AG10803 (cell line): Measurements from ENCODE around the gene NEFH.

Experiments used
- DNase-seq: peaks from one replicate; pipeline ENCODE4 v3.0.0; 2010; ENCODE audit warnings: low read depth
- H3K4me3 ChIP-seq: 2 replicates; pipeline ENCODE4 v1.5.1; 2011; ENCODE audit warnings: mild to moderate bottlenecking, low read length, control low read depth
- TF ChIP-seq, protein P1 (sequence below): conservative IDR thresholded peaks from 2 replicates; pipeline ENCODE4 v1.5.1; 2011; ENCODE audit warnings: mild to moderate bottlenecking, low read length, control low read depth, inconsistent platforms

The NEFH gene

GRCh38 chr22:29451863-29452262 lies 28.2 kb upstream of the NEFH start:
- no peak overlapping the region for H3K4me3 ChIP-seq
- TF ChIP-seq, protein P1, sequence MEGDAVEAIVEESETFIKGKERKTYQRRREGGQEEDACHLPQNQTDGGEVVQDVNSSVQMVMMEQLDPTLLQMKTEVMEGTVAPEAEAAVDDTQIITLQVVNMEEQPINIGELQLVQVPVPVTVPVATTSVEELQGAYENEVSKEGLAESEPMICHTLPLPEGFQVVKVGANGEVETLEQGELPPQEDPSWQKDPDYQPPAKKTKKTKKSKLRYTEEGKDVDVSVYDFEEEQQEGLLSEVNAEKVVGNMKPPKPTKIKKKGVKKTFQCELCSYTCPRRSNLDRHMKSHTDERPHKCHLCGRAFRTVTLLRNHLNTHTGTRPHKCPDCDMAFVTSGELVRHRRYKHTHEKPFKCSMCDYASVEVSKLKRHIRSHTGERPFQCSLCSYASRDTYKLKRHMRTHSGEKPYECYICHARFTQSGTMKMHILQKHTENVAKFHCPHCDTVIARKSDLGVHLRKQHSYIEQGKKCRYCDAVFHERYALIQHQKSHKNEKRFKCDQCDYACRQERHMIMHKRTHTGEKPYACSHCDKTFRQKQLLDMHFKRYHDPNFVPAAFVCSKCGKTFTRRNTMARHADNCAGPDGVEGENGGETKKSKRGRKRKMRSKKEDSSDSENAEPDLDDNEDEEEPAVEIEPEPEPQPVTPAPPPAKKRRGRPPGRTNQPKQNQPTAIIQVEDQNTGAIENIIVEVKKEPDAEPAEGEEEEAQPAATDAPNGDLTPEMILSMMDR: no peak
- no peak for DNase-seq

- TF ChIP-seq, protein P1: no peak
- H3K4me3 ChIP-seq: no peak overlapping the region
- DNase-seq: no peak
These were observed 25.7 kb upstream of the NEFH start for GRCh38 chr22:29454276-29454675.

GRCh38 chr22:29456211-29456671 lies 23.8 kb upstream of the NEFH start:
- TF ChIP-seq, protein P1: no peak
- peak; percentile 24 for DNase-seq
- no peak overlapping the region for H3K4me3 ChIP-seq

DNA sequence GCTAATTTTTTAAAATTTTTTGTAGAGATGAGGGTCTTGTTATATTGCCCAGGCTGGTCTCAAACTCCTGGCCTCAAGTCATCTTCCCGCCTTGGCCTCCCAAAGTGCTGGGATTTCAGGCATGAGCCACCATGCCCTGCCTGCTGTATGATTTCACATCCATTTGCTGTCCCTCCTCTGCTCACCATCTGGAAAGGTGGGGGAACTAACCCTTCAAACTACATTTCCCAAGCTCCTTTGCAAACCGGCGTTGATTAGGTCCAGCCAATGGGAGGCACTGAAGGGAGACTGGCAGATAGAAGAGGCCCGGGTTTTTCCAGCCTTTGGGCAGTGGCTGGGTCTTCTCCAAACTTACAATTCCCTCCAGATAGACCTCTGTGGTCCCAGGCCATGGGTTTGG lies 22.3 kb upstream of the NEFH start:
- H3K4me3 ChIP-seq: no peak overlapping the region
- TF ChIP-seq, protein P1: no peak
- DNase-seq: peak; percentile 25

GRCh38 chr22:29458551-29458950 lies 21.5 kb upstream of the NEFH start:
- DNase-seq: peak; percentile 29
- TF ChIP-seq, protein P1: no peak
- no peak overlapping the region for H3K4me3 ChIP-seq

GRCh38 chr22:29459773-29460172 lies 20.2 kb upstream of the NEFH start:
- DNase-seq: no peak
- TF ChIP-seq, protein P1: no peak
- H3K4me3 ChIP-seq: no peak overlapping the region

DNA sequence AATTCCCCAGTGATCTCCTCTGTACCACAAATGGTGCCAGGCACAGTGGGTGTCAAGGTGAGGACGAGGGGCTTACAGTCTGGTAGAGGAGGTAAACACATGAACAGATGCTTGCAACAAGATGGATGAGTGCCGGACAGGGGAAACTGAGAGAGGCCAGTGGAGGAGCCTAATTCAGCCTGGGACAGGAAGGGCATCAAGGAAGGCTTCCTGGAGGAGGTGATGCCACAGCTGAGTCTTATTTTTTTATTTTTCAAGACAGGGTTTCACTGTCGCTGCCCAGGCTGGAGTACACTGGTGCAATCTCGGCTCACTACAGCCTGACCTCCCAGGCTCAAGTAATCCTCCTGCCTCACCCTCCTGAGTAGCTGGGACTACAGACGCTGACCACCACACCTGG lies 18.8 kb upstream of the NEFH start:
- H3K4me3 ChIP-seq: no peak overlapping the region
- TF ChIP-seq, protein P1: no peak
- no peak for DNase-seq
